Neural cell (in vitro differentiated cells): Measurements from ENCODE around the gene DENND4A. TPM values are rescaled to one million over a fixed set of nuclear protein-coding genes. Genes with fewer than 3 reads are reported as not detected.
"Not testable (repeated sequence)": the region's sequence is repeated elsewhere in the genome, so short reads cannot be mapped to it uniquely, and the experiment has no call there.

ENCODE experiments used
- H2AFZ ChIP-seq: fragments of 200-600, 300-800 bp; sonication (generic), shearing (Covaris generic); 2 replicates; pipeline ENCODE4 v1.6.0; 2014; ENCODE audit warnings: low read depth, mild to moderate bottlenecking, antibody characterized with exemption, low read length, moderate library complexity
- H3F3A ChIP-seq: fragments of 200-600 bp; shearing (Covaris generic); 2 replicates; pipeline ENCODE4 v1.6.1; 2016; ENCODE audit warnings: mild to moderate bottlenecking, moderate library complexity, mixed read lengths, antibody characterized with exemption, low read length; ENCODE audit not compliant: insufficient read depth, poor library complexity, severe bottlenecking
- H3K27ac ChIP-seq: fragments of 200-600, 300-800 bp; sonication (generic), shearing (Covaris generic); 2 replicates; pipeline ENCODE4 v1.5.1; 2014; ENCODE audit warnings: mild to moderate bottlenecking, low read length, moderate library complexity
- H3K27me3 ChIP-seq: fragments of 300-800, 200-600 bp; sonication (generic), shearing (Covaris generic); 2 replicates; pipeline ENCODE4 v1.6.0; 2014; ENCODE audit warnings: mild to moderate bottlenecking, low read depth, low read length, moderate library complexity; ENCODE audit not compliant: insufficient read depth
- H3K36me3 ChIP-seq: fragments of 300-800, 200-600 bp; sonication (generic), shearing (Covaris generic); 2 replicates; pipeline ENCODE4 v1.5.1; 2014; ENCODE audit warnings: mild to moderate bottlenecking, antibody characterized with exemption, low read length, moderate library complexity; ENCODE audit not compliant: insufficient read depth
- H3K4me2 ChIP-seq: fragments of 300-800, 200-600 bp; sonication (generic), shearing (Covaris generic); 2 replicates; pipeline ENCODE4 v1.6.0; 2014; ENCODE audit warnings: mild to moderate bottlenecking, low read length
- H3K4me3 ChIP-seq: fragments of 300-800, 200-600 bp; sonication (generic), shearing (Covaris generic); 2 replicates; pipeline ENCODE4 v1.5.1; 2014; ENCODE audit warnings: mild to moderate bottlenecking, low read length, moderate library complexity
- H3K79me2 ChIP-seq: fragments of 200-600 bp; shearing (Covaris generic); replicated peaks from 2 replicates; pipeline ENCODE4 v1.6.0; 2014; ENCODE audit warnings: mild to moderate bottlenecking, low read length, moderate library complexity; ENCODE audit not compliant: insufficient read depth
- H3K9ac ChIP-seq: fragments of 300-800, 200-600 bp; sonication (generic), shearing (Covaris generic); 2 replicates; pipeline ENCODE4 v1.6.1; 2016; ENCODE audit warnings: mild to moderate bottlenecking, low read length, mixed read lengths
- H3K9me2 ChIP-seq: fragments of 200-600 bp; shearing (Covaris generic); 2 replicates; pipeline ENCODE4 v1.6.1; 2016; ENCODE audit warnings: mild to moderate bottlenecking, low read length, mixed read lengths; ENCODE audit not compliant: insufficient read depth
- H3K9me3 ChIP-seq: fragments of 200-600, 300-800 bp; sonication (generic), shearing (Covaris generic); 2 replicates; pipeline ENCODE4 v1.6.1; 2016; ENCODE audit warnings: mild to moderate bottlenecking, mixed run types, low read length, moderate library complexity, mixed read lengths
- H4K20me1 ChIP-seq: fragments of 200-600 bp; shearing (Covaris generic); 2 replicates; pipeline ENCODE4 v1.6.1; 2016; ENCODE audit warnings: mild to moderate bottlenecking, mixed run types; ENCODE audit not compliant: insufficient read depth
- CTCF ChIP-seq: fragments of 450-650 bp; IDR thresholded peaks from 2 replicates; pipeline ENCODE4 v1.5.1; 2014; ENCODE audit warnings: antibody characterized with exemption, mild to moderate bottlenecking, moderate library complexity; ENCODE audit not compliant: poor library complexity, severe bottlenecking
- EP300 ChIP-seq: fragments of 450-650 bp; conservative IDR thresholded peaks from 2 replicates; pipeline ENCODE4 v1.6.1; 2014; ENCODE audit warnings: antibody characterized with exemption, mild to moderate bottlenecking, moderate library complexity; ENCODE audit not compliant: poor library complexity, severe bottlenecking
- EZH2 ChIP-seq: fragments of 200-600, 300-800 bp; shearing (Covaris generic), sonication (generic); IDR thresholded peaks from 2 replicates; pipeline ENCODE4 v1.6.1; 2014; ENCODE audit warnings: antibody characterized with exemption, low read length, borderline replicate concordance, mild to moderate bottlenecking; ENCODE audit not compliant: insufficient read depth, poor library complexity, severe bottlenecking
- MXI1 ChIP-seq: fragments of 450-650 bp; conservative IDR thresholded peaks from 2 replicates; pipeline ENCODE4 v1.6.1; 2014; ENCODE audit warnings: antibody characterized with exemption, mild to moderate bottlenecking; ENCODE audit not compliant: poor library complexity, severe bottlenecking
- POLR2AphosphoS5 ChIP-seq: IDR thresholded peaks from 2 replicates; pipeline ENCODE4 v1.6.1; 2012
- RAD21 ChIP-seq: fragments of 450-650 bp; conservative IDR thresholded peaks from 2 replicates; pipeline ENCODE4 v1.6.1; 2014; ENCODE audit warnings: antibody characterized with exemption, mild to moderate bottlenecking, moderate library complexity
- SMC3 ChIP-seq: fragments of 450-650 bp; conservative IDR thresholded peaks from 2 replicates; pipeline ENCODE4 v1.6.1; 2014; ENCODE audit warnings: antibody characterized with exemption, mild to moderate bottlenecking, moderate library complexity; ENCODE audit not compliant: poor library complexity
- TAF1 ChIP-seq: IDR thresholded peaks from 2 replicates; pipeline ENCODE4 v1.6.1; 2012; ENCODE audit warnings: low read depth
- polyA plus RNA-seq: library from polyadenylated mRNA; depleted of rRNA; stranded (reverse); fragments of >200 nt; gene quantifications from 2 replicates; pipeline ENCODE4 v1.2.3, GENCODE V29; 2014
- TF ChIP-seq, protein P1 (sequence below): IDR thresholded peaks from 2 replicates; pipeline ENCODE4 v1.6.1; 2012; ENCODE audit warnings: borderline replicate concordance

The DENND4A gene
- polyA plus RNA-seq, 1 donor from 2014 or later, result 7.5 TPM

- no peak overlapping the region for H3K27ac ChIP-seq
Measured at GRCh38 chr15:65618560-65619109, 173.5 kb downstream of the DENND4A start.

GRCh38 chr15:65615887-65616286 lies 176.2 kb downstream of the DENND4A start:
- H3K36me3 ChIP-seq, H3K27ac ChIP-seq, H2AFZ ChIP-seq, H3K4me3 ChIP-seq, H3K4me2 ChIP-seq, H3K9me2 ChIP-seq, H4K20me1 ChIP-seq, H3K9me3 ChIP-seq, H3F3A ChIP-seq, H3K27me3 ChIP-seq, H3K9ac ChIP-seq, H3K79me2 ChIP-seq: not testable (repeated sequence)

More at GRCh38 chr15:65618560-65619109, 173.5 kb downstream of the DENND4A start:
- H4K20me1 ChIP-seq, result no peaks in the 10 kb centered on the region
- H3K36me3 ChIP-seq, result no peaks in the 10 kb centered on the region
- H3K9me3 ChIP-seq, result no peaks in the 10 kb centered on the region
- H3K9me2 ChIP-seq, result no peaks in the 10 kb centered on the region
- H3K27me3 ChIP-seq, result no peaks in the 10 kb centered on the region
- H2AFZ ChIP-seq, result no peak overlapping the region
- no peaks in the 10 kb centered on the region for H3K79me2 ChIP-seq
- TF ChIP-seq EZH2 (no peak), SMC3 (no peak)
- TF ChIP-seq, protein P1, sequence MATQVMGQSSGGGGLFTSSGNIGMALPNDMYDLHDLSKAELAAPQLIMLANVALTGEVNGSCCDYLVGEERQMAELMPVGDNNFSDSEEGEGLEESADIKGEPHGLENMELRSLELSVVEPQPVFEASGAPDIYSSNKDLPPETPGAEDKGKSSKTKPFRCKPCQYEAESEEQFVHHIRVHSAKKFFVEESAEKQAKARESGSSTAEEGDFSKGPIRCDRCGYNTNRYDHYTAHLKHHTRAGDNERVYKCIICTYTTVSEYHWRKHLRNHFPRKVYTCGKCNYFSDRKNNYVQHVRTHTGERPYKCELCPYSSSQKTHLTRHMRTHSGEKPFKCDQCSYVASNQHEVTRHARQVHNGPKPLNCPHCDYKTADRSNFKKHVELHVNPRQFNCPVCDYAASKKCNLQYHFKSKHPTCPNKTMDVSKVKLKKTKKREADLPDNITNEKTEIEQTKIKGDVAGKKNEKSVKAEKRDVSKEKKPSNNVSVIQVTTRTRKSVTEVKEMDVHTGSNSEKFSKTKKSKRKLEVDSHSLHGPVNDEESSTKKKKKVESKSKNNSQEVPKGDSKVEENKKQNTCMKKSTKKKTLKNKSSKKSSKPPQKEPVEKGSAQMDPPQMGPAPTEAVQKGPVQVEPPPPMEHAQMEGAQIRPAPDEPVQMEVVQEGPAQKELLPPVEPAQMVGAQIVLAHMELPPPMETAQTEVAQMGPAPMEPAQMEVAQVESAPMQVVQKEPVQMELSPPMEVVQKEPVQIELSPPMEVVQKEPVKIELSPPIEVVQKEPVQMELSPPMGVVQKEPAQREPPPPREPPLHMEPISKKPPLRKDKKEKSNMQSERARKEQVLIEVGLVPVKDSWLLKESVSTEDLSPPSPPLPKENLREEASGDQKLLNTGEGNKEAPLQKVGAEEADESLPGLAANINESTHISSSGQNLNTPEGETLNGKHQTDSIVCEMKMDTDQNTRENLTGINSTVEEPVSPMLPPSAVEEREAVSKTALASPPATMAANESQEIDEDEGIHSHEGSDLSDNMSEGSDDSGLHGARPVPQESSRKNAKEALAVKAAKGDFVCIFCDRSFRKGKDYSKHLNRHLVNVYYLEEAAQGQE, result no peak
- H3F3A ChIP-seq, result no peaks in the 10 kb centered on the region
- no peak overlapping the region for H3K4me2 ChIP-seq
- no peak overlapping the region for H3K9ac ChIP-seq
- H3K4me3 ChIP-seq, result no peak overlapping the region

DNA sequence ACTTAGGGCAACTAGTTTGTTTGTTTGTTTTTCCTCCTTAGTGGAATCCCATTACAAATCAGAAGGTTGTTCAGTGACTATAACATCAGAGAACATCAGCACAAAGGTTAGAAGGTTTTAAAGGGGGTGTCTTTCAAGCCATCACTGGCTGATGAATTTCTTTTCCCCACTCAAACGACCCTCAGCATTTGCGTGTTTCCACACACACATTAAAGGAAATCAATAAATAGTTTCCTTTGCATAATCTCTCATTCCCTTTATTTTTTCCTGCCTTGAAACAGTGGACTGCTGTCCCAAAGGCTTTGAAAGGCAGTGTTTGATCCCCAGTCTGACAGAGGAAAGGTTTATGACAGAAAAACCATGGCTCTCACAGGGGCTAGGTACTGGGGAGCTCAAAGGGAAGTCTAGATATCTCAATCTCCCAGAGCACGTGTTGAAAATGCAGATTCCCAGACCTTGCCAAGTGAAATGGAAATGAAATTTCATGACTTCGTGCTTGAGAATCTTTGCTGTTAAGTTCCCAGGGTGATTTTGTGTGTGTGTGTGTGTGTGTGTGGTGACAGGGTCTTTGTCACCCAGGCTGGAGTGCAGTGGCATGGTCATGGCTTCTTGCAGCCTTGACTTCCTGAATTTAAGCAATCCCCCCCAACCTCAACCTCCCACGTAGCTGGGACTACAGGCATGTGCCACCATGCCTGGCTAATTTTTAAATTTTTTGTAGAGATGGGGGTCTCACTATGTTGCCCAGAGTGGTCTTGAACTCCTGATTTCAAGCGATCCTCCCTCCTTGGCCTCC lies 178.9 kb downstream of the DENND4A start:
- Histone ChIP-seq H2AFZ (no peak overlapping the region), H4K20me1 (no peaks in the 10 kb centered on the region), H3K27me3 (no peaks in the 10 kb centered on the region), H3K79me2 (no peaks in the 10 kb centered on the region), H3K27ac (no peak overlapping the region), H3K9me2 (no peaks in the 10 kb centered on the region), H3K4me2 (no peak overlapping the region), H3K4me3 (no peak overlapping the region), H3F3A (no peaks in the 10 kb centered on the region), H3K36me3 (no peaks in the 10 kb centered on the region), H3K9ac (no peak overlapping the region), H3K9me3 (no peaks in the 10 kb centered on the region)
- TF ChIP-seq POLR2AphosphoS5, result no peak
- TF ChIP-seq, protein P1, result no peak
- no peak for TF ChIP-seq CTCF
- no peak for TF ChIP-seq SMC3
- no peak for TF ChIP-seq EZH2
- no peak for TF ChIP-seq RAD21
- no peak for TF ChIP-seq MXI1
- TF ChIP-seq TAF1, result no peak
- no peak for TF ChIP-seq EP300
